HL-60 (cell line): Measurements from ENCODE around the gene TPPP2.
A peak's percentile ranks its signal among the peaks of the same experiment; 100 is the strongest.

Experiments used
- CTCF ChIP-seq: IDR thresholded peaks from one replicate; pipeline ENCODE4 v1.5.1; 2011; ENCODE audit warnings: low read length, control low read depth, inconsistent platforms; ENCODE audit not compliant: insufficient read depth
- GABPA ChIP-seq: IDR thresholded peaks from 2 replicates; pipeline ENCODE4 v1.6.1; 2012; ENCODE audit warnings: low read depth
- POLR2AphosphoS5 ChIP-seq: IDR thresholded peaks from 2 replicates; pipeline ENCODE4 v1.6.1; 2012; ENCODE audit warnings: low read depth
- REST ChIP-seq: IDR thresholded peaks from 2 replicates; pipeline ENCODE4 v1.6.1; 2012; ENCODE audit warnings: low read depth; ENCODE audit not compliant: insufficient replicate concordance
- SPI1 ChIP-seq: IDR thresholded peaks from 2 replicates; pipeline ENCODE4 v1.6.1; 2012; ENCODE audit warnings: low read depth, mild to moderate bottlenecking, borderline replicate concordance

- no peak for TF ChIP-seq CTCF
- no peak for TF ChIP-seq GABPA
- TF ChIP-seq POLR2AphosphoS5, result no peak
- TF ChIP-seq SPI1, result 0 out of 2 replicates have a peak, but pooled peaks have one; percentile 14
- TF ChIP-seq REST, result no peak
Measured at GRCh38 chr14:21015312-21015711, 14.7 kb upstream of the TPPP2 start.
